ENCODE measurements around the gene POLR2M. TPM values are rescaled to one million over a fixed set of nuclear protein-coding genes. Genes with fewer than 3 reads are reported as not detected.

Gene POLR2M
- total RNA-seq, result 305 TPM

DNA sequence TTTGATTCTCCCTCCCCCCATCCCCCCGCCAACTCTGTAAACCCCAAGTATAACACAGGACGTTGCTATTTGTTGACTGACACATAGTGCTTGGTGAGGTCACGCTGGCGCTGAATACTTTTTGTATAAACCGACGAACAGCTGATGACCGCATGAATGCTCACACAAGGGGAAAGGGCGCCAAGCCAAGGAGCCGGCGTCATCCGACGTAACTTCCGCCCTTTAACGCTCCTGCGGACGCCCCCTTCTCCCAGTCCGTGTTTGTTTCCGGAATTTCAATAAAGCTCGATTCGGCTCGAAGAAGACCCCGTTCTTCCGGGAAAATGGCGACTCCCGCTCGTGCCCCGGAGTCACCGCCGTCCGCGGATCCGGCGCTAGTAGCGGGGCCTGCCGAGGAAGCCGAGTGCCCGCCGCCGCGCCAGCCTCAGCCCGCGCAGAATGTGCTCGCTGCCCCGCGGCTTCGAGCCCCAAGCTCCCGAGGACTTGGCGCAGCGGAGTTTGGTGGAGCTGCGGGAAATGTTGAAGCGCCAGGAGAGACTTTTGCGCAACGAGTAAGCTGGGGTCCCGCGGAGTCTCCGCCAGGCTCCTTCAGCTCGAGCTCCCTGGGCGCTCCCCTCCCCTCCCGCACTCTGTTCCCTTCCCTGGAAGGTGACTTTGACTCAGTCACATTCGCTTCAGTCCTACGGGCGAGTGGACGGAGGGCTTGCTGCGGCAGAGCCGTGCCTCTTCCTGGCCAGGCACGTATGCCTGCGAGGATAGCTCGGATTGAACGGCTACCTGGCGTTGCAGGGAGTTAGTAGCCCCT is at the start of gene POLR2M:
POLR2M (plus strand) TSS at position 310 of the 805 bp plus-strand sequence; CDS start at position 439, 129 bp downstream.
- peak; percentile 86 for DNase-seq

DNA sequence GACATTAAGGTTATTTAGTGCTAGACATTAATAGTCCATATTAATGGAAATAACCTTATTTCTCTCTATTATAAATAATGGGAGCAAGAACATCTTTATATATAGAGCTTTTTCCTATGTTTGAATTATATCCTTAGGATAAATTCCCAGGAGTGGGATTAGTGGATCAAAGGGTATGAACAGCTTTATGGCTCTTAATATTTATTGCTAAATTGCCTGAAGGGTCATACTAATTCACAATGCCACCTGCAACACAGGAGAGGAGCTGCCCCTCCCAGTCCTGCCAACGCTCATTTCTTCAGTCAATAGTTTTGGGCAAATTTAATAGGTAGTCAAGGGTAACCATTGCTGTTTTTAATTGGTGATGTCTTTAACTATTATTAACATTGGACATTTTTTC is 48.9 kb upstream of the POLR2M start:
- DNase-seq, result no peak

DNA sequence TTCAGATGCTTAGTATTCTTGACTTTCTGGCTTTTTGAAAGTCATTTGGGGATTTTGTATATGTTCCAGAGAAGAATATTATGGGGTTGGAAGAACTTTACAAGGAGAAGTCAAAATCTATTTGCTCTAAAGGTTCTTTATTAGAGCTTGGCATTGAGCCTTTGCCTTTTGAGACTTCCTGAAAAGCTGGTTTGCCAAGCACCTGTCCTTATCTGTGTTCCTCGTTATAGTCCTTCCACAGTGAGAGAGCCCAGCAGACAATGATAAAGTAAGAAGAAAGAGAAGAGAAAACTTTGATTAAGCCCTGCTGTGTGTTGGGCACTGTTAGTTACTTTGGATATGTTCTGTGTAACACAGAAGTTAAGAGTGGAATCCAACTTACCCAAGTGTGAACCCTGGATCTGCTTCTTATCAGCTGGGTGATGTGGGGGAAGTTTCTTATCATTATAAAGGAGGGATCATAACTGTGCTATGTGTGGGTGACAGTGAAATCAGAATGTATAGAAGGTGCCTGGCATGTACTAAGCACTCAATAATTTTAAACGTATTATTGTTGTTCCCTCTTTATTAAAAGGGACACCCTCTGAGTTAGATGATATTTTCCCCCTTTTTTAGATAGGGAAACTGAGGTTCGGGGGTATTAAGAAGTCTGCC is 44.3 kb upstream of the POLR2M start:
- DNase-seq, result no peak

DNA sequence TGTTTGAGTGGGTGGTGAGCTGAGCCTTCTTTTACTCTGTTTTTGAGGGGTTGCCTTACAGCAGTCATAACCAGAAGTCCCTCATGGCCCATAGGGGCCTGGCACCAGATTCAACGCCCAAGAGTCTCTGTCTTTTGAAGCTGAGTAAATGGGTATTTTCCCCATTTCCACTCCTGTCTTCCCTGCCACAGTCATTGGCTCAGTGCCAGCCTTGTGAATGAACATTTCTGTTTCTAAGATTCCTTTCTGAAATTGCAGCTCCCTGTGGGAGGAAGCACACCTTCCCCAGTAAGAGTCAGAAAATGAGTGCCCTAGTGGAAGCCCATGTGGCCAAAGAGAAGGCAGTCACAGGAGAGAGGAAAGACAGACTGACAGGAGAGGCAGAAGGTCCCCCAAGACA is 43.7 kb upstream of the POLR2M start:
- DNase-seq, result no peak

DNA sequence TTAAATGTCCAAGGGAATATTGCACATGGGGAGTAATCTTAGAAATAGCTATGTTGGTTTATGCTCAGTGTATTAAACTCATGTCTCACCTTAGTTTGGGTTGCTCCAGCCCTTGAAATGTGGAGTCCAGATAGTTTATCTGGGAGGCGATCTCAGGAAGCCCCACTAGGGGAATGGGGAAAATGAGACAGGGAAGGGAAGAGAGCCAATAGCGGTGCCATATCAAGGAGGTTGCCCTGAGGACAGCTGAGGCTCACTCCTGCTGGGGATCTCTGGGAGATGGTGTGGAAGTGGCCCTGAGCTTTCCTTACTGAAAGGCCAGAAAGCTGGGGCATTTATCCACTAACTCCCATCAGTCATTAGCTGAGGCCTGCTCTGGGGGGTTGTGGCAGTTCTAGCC is 43.3 kb upstream of the POLR2M start:
- DNase-seq, result no peak

DNA sequence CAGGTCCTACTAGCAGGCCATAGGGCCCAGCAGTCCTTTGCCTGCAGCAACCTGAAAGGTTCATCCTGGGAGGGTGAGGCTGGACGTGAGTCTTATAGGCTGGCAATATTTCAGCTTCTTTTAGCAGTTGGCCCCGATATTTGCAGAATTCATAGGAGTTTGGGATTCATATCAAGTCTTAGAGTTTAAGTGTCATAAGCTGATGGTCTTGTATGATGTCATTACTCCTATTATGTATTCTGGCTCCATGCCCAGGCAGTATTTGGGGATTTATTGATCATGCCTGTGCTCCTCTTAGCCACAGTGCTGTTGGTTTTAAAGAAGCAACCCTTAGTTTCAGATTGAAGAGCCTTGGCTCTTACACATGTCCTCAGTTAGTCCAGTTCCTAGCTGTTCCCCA is 41.3 kb upstream of the POLR2M start:
- DNase-seq, result no peak

DNA sequence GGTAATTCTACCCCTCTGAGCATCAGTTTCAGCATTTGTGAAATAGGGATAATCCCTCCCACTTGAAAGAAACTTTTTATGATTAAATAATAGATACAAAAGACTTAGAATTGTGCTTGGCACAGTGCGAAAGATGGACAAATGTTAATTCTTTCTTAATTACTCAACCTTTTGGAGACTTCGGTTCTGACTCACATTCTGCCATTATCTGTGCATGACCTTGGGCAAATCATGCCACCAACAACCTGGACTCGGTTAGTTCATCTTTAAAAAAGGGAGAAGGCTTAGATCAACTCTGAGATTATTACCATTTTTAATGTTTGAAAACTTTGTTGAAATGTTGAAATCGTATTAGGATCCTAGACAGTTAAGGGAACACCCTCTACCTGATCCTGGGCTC is 40.6 kb upstream of the POLR2M start:
- DNase-seq, result no peak

DNA sequence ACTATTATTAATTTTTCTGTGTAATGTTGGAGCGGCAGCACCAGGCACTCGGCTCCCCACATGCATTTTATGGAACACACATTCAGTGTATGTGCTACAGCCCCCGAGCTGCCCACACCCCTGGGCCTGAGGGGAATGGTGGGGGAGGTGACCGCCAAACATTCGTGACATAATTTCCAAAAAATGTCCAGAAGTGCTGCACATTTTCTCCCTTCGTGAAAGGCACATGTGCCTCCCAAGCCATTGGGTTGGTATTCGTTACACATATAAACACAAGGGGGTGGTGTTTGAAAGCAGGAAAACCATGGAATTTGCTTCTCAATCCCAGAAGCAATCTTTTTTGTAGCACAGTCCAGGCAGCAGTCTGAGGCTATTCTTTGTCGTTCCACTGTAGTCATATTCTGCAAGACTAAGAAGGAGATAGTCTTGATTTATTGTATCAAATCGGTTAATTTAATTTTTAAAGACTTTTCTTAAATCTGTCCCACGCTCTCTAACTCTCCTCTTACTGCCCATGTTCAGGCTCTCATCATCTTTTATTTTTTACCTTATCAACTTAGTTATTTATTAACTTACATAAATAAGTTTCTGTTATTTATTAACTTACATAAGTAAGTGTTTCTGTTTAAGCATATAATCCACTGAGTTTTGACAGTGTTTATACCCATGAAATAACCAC is 39.2 kb upstream of the POLR2M start:
- DNase-seq, result no peak

DNA sequence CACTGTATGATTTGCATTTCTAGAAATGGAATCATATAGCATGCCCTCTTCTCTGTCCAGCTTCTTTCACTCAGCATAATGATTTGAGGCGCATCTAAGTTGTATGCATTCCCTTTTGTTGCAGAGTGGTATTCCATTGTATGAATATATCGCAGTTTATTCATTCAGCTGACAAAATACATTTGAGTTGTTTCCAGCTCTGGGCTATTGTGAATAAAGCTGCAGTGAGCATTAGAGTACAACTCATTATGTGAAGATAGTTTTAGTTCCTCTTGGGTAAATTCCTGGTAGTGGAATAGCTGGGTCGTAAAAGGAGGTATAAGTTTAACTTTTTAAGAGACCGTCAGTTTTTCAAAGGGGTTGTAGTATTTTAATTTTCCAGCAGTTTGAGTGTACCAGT is 38.5 kb upstream of the POLR2M start:
- no peak for DNase-seq

DNA sequence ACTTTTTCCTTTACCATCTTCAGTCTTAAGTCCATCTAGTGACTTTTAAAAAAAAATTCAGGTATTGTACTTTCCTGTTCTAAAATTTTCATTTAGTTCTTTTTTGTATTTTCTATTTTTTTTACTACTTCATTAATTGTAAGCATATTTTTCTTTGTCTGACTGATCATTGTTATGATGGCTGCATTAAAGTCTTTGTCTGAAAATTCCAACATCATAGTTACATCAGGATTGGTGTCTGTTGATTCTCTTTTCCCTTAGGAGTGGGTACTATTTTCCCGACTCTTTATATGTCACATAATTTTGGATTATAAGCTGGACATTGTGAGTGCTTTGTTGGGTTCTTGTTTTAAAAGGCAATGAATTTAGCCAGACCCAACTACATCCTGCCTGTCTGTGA is 34.9 kb upstream of the POLR2M start:
- no peak for DNase-seq

DNA sequence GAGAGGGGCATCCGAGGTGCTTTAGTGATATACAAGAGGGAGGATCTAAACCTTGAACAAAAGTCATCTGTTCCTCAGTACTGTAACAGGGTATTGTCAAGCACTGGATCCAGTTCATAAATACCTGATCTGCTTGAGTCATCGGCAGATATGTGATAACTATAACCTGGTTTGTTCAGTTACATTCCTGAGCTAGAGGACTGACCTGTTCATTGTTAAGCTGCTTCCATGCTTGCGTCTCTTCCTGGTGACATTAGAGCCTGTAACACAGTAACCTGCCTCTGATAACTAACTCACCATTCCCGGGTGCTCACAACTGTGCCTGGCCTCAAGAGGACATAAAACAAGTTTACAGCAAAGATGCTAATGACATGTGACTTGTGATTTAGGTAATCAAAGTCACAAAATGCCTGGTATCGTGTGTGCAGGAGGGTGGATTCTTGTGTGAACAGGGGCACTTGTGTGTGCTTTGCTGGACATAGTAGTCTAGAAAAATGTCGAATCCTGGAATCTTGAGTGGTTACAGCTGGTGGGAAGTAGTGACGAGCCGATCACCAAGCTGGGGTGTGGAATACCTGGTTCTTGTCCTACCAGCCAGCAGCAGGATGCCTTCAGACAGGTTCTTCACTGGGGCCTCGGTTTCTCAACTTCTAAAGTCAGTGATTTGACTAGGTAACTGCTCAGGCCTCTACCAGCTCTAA is 30.9 kb upstream of the POLR2M start:
- DNase-seq, result no peak

DNA sequence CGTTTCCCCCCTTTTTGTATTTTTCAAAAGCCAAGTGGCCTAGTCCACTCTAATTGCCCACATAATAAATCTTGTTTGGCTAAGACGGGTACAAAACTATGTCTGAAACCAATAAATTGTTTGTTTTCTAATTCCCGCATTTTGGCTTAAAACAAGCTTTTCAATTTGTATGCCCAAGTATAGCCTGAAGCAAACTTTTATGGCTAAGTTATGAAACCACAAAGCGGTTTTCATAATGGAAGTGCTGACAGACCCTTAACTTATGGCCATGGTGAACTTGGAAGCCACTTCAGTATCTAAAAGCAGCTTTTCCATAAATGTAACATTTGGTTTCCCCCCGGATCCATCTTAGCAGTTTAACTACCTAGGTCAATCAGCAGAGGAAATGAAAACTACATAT is 29.9 kb upstream of the POLR2M start:
- no peak for DNase-seq

DNA sequence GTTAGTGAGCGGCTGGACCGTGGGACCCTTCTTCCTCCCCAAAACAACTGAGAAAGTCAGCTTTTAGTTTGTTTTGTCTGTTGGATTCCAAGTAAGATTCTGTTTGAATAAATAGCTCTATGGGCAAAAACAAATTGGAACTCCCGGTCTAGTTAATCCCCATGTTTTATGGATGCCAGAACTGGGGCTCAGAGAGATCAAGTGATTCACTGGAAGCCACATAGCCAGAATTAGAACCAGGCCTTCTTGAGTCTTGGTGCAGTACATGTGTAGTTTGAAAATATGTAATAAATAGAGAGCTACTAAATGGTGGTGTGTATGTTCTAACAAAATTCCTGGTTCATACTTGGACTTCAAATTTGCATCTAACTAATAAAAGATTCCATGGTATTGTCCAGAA is 29.3 kb upstream of the POLR2M start:
- no peak for DNase-seq

DNA sequence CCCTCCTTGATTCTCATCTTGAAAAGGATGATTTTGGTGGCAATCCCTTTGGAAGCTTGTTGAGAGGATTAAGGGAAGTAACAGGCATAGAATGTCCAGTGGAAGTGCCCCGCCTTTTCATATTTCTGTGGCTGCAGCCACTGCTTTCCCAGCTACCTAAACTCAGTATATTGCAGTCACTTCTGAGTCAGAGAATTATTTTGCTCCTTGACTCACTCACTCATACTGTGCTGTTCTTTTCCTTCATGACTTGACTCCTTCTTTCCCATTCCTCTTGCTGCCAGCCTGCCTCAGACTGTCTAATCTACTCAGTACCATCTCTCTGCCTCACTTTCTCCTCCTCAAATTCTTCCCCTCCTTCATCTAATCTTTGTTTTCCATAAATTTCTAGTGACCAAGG is 26.5 kb upstream of the POLR2M start:
- DNase-seq, result no peak

DNA sequence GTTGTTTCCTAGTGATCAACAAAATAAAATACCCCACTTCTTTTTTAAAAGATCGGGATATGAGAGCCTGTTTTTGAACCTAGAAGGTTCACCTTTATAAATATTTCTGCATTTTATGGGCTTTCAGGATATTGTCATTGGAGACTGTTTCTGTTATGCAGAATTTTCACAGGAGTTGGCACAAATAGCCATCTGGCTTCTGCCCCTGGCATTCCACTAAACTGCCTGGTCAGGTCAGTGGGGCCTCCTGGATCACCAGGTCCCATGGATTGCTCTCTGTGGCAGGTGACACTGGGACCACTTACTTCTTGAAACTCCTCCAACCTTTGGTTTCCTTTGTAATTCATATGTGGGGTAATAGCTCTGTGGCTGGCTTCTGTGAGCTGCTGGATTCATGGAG is 25.5 kb upstream of the POLR2M start:
- DNase-seq, result no peak

DNA sequence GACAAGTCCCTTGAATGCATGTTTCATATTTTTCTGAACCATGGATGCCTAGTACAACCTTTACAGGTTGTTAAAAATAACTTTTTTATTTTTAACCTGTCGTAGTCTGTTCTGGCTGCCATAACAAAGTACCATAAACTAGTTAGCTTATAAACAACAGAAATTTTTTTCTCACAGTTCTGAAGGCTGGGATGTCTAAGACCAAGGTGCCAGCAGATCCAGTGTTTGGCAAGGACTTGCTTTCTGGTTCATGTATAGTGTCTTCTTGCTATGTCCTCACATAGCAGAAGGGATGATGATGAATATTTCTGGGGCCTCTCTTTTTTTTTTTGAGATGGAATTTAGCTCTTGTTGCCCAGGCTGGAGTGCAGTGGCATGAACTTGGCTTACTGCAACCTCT is 23.0 kb upstream of the POLR2M start:
- DNase-seq, result no peak

DNA sequence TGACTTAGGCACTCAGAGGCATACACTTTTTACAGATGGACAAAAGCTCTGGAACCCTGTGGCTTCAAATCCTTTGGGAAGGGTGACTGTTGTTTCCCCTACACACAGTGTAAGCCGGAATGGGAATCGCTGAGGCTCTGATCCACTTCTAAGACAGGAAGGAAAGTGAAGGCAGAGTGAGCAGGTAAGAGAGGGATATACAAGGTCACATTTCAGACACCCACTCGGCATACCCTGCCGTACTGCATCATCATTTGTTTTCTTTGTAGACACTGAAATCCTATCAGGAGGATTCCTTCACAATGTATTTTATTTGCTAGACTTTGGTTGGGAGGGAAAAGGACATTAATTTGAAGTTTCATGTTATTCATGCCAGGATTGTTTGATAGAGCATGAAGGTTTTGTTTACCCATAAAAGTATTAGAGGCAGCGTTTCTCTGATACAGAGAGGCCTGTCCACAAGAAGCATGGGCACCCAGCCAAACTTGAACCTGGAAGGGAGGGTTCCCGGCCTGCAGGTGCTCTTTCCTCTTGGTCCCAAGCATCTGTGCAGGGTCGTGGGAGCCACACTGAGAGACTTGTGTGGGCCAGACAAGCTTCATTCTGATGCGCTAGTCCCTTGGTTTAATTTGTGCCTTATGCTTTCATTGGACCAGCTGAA is 21.9 kb upstream of the POLR2M start:
- DNase-seq, result no peak

DNA sequence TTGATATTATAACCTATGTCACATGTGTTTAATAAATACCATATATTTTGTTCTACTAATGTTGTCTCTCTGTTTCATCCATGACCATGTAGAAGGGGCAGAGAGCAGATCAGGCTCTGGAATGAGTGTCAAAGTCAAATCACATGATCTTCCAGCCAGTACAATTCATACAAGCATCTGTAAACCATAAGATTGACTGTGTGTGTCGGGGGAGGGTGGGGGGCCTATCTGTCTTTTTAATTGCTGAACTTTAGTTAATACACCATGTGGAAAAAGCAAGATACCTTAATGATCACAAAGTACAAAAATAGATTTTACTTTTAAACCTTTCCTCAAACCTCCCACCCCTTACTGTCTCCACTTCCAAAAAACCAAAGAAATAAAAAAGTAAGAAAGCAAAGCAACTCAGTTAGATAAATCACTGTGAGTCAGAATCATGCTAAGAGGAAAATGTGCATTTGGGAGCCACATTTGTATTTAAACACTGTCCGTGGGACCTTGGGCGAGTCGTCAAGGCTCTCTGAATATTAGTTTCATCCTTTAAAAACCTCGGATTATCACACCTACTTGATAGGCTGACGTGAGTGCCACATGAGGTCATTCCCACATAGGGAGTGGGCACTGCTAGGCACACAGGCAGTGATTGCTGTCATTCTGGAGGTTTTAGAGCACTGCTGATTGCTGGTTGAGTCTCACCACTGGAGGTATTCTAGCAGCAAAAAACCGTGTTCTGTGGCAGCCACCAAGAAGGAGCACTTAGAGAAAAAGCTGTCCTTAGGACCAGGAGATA is 21.0 kb upstream of the POLR2M start:
- DNase-seq, result no peak

DNA sequence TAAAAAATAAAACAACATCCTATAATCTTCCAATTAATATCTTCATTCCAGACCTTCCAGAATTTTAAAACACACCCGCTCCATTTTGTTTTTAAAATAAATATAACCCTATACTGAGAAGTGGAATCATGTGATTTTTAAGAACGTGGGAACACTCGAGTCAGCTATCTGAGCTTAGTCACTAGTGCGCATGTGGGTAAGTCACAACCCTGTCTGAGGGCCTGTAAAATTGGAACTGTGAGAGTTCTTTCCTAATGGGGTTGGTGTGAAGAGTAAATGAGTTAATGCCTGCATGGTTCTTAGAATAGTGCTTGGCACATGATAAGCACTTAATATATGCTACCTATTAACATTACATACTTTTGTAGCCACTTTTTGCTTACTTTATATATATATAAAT is 19.9 kb upstream of the POLR2M start:
- no peak for DNase-seq

DNA sequence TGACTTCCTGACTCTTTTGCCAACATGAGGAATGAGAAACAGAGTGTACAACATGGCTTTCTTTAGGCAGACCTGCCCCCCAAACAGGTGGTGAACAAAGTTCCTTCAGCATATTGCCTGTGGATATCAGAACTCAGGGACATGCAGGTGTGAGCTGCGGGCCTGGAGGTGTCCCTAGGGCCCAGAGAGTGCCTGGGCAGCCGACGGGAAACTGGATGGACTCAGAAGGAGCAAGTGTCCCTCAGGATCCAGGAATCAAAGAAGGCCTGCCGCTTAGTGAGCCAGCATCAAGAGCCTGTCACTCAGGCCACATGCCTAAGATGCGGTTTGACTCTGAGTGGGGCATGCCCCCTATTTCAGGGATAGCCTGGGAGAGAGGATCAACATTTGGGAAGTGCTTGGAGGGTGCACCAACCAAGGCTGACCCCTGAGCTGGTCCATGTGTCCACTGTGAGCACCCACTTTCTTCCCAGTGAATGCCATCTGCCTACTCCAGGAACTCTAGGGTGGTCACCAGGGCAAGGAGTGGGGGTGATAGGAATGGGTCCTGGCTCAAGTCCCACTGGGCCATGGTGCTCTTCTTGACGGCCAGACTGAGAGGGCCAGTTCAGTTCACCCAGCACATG is 16.1 kb upstream of the POLR2M start:
- DNase-seq, result no peak

DNA sequence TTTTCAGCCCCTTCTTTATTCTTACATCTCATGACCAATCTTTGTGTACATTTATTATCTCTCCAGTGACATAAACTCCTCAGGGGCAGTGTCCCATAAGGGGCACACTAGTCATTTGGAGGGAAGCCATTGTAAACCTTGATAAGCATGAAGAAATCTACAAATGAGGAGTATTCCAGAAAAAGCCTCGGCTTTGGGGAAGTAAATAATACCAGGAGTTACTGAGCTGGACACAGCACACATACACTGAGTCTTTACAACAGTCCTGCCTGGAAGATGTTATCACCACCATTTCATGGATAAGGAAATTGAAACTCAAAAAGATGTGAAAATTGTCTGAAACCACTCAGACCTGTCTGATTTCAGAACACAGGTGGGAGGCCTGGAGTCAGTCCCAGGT is 15.4 kb upstream of the POLR2M start:
- DNase-seq, result no peak
